H9 (cell line): ENCODE results near the gene ACP6. TPM values are rescaled to one million over a fixed set of nuclear protein-coding genes. Genes with fewer than 3 reads are reported as not detected.
"Not testable (repeated sequence)": the region's sequence is repeated elsewhere in the genome, so short reads cannot be mapped to it uniquely, and the experiment has no call there.

Experiments used
- DNase-seq: peaks from one replicate; pipeline ENCODE4 v3.0.0-alpha.2; 2017
- H2AFZ ChIP-seq: one replicate; pipeline ENCODE4 v1.6.1; 2013; ENCODE audit warnings: mild to moderate bottlenecking, low read length, control low read depth, moderate library complexity
- H2AK5ac ChIP-seq: 2 replicates; pipeline ENCODE4 v1.6.1; 2013; ENCODE audit warnings: low read length, control low read depth, mixed read lengths; ENCODE audit not compliant: insufficient read length
- H2BK120ac ChIP-seq: one replicate; pipeline ENCODE4 v1.6.1; 2013; ENCODE audit warnings: low read depth, mild to moderate bottlenecking, low read length, control low read depth, inconsistent platforms; ENCODE audit not compliant: poor library complexity, severe bottlenecking
- H2BK12ac ChIP-seq: 2 replicates; pipeline ENCODE4 v1.6.1; 2013; ENCODE audit warnings: low read length, control low read depth, mixed read lengths, low read depth; ENCODE audit not compliant: insufficient read length
- H2BK15ac ChIP-seq: 2 replicates; pipeline ENCODE4 v1.6.1; 2013; ENCODE audit warnings: low read depth, low read length, control low read depth
- H2BK20ac ChIP-seq: one replicate; pipeline ENCODE4 v1.6.1; 2013; ENCODE audit warnings: low read depth, mild to moderate bottlenecking, low read length, control low read depth, inconsistent platforms; ENCODE audit not compliant: poor library complexity, severe bottlenecking
- H2BK5ac ChIP-seq: 2 replicates; pipeline ENCODE4 v1.6.1; 2013; ENCODE audit warnings: low read length, control low read depth, mixed read lengths; ENCODE audit not compliant: insufficient read length
- H3K14ac ChIP-seq: 2 replicates; pipeline ENCODE4 v1.6.1; 2013; ENCODE audit warnings: low read length, control low read depth; ENCODE audit not compliant: insufficient read depth
- H3K18ac ChIP-seq: 2 replicates; pipeline ENCODE4 v1.6.1; 2013; ENCODE audit warnings: low read depth, mild to moderate bottlenecking, mixed read lengths, low read length, control low read depth; ENCODE audit not compliant: insufficient read length
- H3K23ac ChIP-seq: 2 replicates; pipeline ENCODE4 v1.6.1; 2013; ENCODE audit warnings: low read length, control low read depth, mixed read lengths, low read depth; ENCODE audit not compliant: insufficient read length
- H3K23me2 ChIP-seq: 2 replicates; pipeline ENCODE4 v1.6.1; 2013; ENCODE audit warnings: low read depth, mild to moderate bottlenecking, mixed read lengths, low read length, control low read depth; ENCODE audit not compliant: insufficient read length, poor library complexity, severe bottlenecking
- H3K27ac ChIP-seq: 2 replicates; pipeline ENCODE4 v1.5.1; 2013; ENCODE audit warnings: low read length, control low read depth, mixed read lengths, low read depth; ENCODE audit not compliant: insufficient read length
- H3K27me3 ChIP-seq: 2 replicates; pipeline ENCODE4 v1.6.1; 2013; ENCODE audit warnings: low read length, control low read depth, inconsistent platforms; ENCODE audit not compliant: insufficient read depth
- H3K4ac ChIP-seq: 2 replicates; pipeline ENCODE4 v1.6.1; 2013; ENCODE audit warnings: low read depth, mild to moderate bottlenecking, control low read depth, inconsistent platforms, low read length, moderate library complexity
- H3K4me1 ChIP-seq: 2 replicates; pipeline ENCODE4 v1.6.1; 2013; ENCODE audit warnings: low read length, control low read depth, inconsistent platforms; ENCODE audit not compliant: insufficient read depth
- H3K4me2 ChIP-seq: 2 replicates; pipeline ENCODE4 v1.6.1; 2013; ENCODE audit warnings: low read length, control low read depth, mixed read lengths; ENCODE audit not compliant: insufficient read length, insufficient read depth
- H3K56ac ChIP-seq: 2 replicates; pipeline ENCODE4 v1.6.1; 2013; ENCODE audit warnings: low read depth, mild to moderate bottlenecking, mixed read lengths, low read length, control low read depth; ENCODE audit not compliant: insufficient read length
- H3K79me1 ChIP-seq: 2 replicates; pipeline ENCODE4 v1.6.1; 2013; ENCODE audit warnings: low read depth, mild to moderate bottlenecking, moderate library complexity, low read length, control low read depth, inconsistent platforms; ENCODE audit not compliant: insufficient read depth, poor library complexity, severe bottlenecking
- H3K79me2 ChIP-seq: 2 replicates; pipeline ENCODE4 v1.6.1; 2013; ENCODE audit warnings: low read length, control low read depth, inconsistent platforms; ENCODE audit not compliant: insufficient read depth
- H3K9ac ChIP-seq: 2 replicates; pipeline ENCODE4 v1.6.1; 2013; ENCODE audit warnings: low read length, control low read depth, mixed read lengths; ENCODE audit not compliant: insufficient read length; ENCODE audit errors: extremely low read depth
- H3K9me3 ChIP-seq: one replicate; pipeline ENCODE4 v1.6.1; 2013; ENCODE audit warnings: low read depth, low read length, inconsistent platforms; ENCODE audit not compliant: control insufficient read depth
- H3T11ph ChIP-seq: one replicate; pipeline ENCODE4 v1.6.1; 2013; ENCODE audit warnings: mild to moderate bottlenecking, low read length, control low read depth, inconsistent platforms
- H4K20me1 ChIP-seq: one replicate; pipeline ENCODE4 v1.6.1; 2013; ENCODE audit not compliant: control insufficient read depth, insufficient read length, insufficient read depth
- H4K5ac ChIP-seq: 2 replicates; pipeline ENCODE4 v1.6.1; 2013; ENCODE audit warnings: low read depth, mild to moderate bottlenecking, mixed read lengths, low read length, control low read depth; ENCODE audit not compliant: insufficient read length
- H4K8ac ChIP-seq: replicated peaks from 2 replicates; pipeline ENCODE4 v1.6.1; 2013; ENCODE audit warnings: low read length, control low read depth, mixed read lengths, low read depth; ENCODE audit not compliant: insufficient read length
- H4K91ac ChIP-seq: 2 replicates; pipeline ENCODE4 v1.6.1; 2013; ENCODE audit warnings: low read depth, mild to moderate bottlenecking, moderate library complexity, mixed read lengths, low read length, control low read depth; ENCODE audit not compliant: insufficient read length
- H3K27ac Mint-ChIP-seq, 3 experiments: 2 replicates in 2 of 3; 3 replicates in 1 of 3; pipeline ENCODE4 v1.8.0; 2020 to 2021; ENCODE audit warnings: mixed read lengths in 3 of 3, mild to moderate bottlenecking in 1 of 3, moderate library complexity in 1 of 3
- H3K27me3 Mint-ChIP-seq: 2 replicates; pipeline ENCODE4 v1.8.0; 2021; ENCODE audit warnings: low read depth, mild to moderate bottlenecking, moderate library complexity, mixed read lengths
- H3K36me3 Mint-ChIP-seq, 3 experiments: 2 replicates in 2 of 3; 3 replicates in 1 of 3; pipeline ENCODE4 v1.8.0; 2020 to 2021; ENCODE audit warnings: low read depth in 3 of 3, mixed read lengths in 3 of 3; ENCODE audit not compliant: insufficient read depth in 1 of 3
- H3K4me1 Mint-ChIP-seq, 2 experiments: 2 replicates each; pipeline ENCODE4 v1.8.0; 2020; ENCODE audit warnings: mixed read lengths in 2 of 2
- H3K4me3 Mint-ChIP-seq, 2 experiments: 2 replicates in 1 of 2; 3 replicates in 1 of 2; pipeline ENCODE4 v1.8.0; 2020 to 2021; ENCODE audit warnings: mild to moderate bottlenecking in 2 of 2, mixed read lengths in 2 of 2, moderate library complexity in 1 of 2
- H3K9me3 Mint-ChIP-seq, 2 experiments: 2 replicates in 1 of 2; 3 replicates in 1 of 2; pipeline ENCODE4 v1.8.0; 2020; ENCODE audit warnings: mild to moderate bottlenecking in 2 of 2, mixed read lengths in 2 of 2, moderate library complexity in 1 of 2
- CTCF ChIP-seq: fragments of 200-600 bp; sonication (generic); conservative IDR thresholded peaks from 3 replicates; pipeline ENCODE4 v1.8.0; 2021; ENCODE audit warnings: antibody characterized with exemption, mild to moderate bottlenecking
- WGBS: extraction: QIAGEN DNeasy Blood & Tissue Kit; methylation state at CpG from one replicate; pipeline ENCODE4 v1.1.7; 2013; ENCODE audit warnings: missing lambda C conversion rate, low lambda C conversion rate, mixed read lengths; ENCODE audit not compliant: insufficient read length; ENCODE audit errors: extremely low coverage; 5-methylcytosine and 5-hydroxymethylcytosine counted together
- total RNA-seq: library from RNA; stranded (reverse); gene quantifications from 2 replicates; pipeline ENCODE4 v1.2.1, GENCODE V29; 2021

The ACP6 gene
- total RNA-seq, 1 experiment from 2014 or later, result 17.1 TPM

GRCh38 chr1:147618077-147618569, 52.2 kb downstream of the ACP6 start:
- Histone ChIP-seq H2AFZ (no peak overlapping the region), H3K27ac (no peak overlapping the region), H4K5ac (no peak overlapping the region), H3K4me2 (no peak overlapping the region), H3T11ph (no peak overlapping the region), H4K20me1 (no peaks in the 10 kb centered on the region), H2AK5ac (no peak overlapping the region), H2BK12ac (no peak overlapping the region), H3K27me3 (no peaks in the 10 kb centered on the region), H3K18ac (no peak overlapping the region), H2BK15ac (no peak overlapping the region), H3K14ac (no peak overlapping the region), H3K9me3 (no peaks in the 10 kb centered on the region), H3K23ac (no peak overlapping the region), H2BK120ac (no peak overlapping the region), H3K79me1 (no peaks in the 10 kb centered on the region), H3K4ac (no peak overlapping the region), H4K91ac (no peak overlapping the region), H3K4me1 (no peaks in the 10 kb centered on the region), H3K23me2 (no peaks in the 10 kb centered on the region), H3K79me2 (no peaks in the 10 kb centered on the region), H2BK20ac (no peak overlapping the region), H3K9ac (no peak overlapping the region), H3K56ac (no peak overlapping the region), H4K8ac (no peak overlapping the region), H2BK5ac (no peak overlapping the region)
- Mint-ChIP-seq H3K9me3 (no peaks in the 10 kb centered on the region), H3K36me3 (peaks cover 55 to 97% (median 92%) of the 10 kb centered on the region in 3 experiments; a peak in 6 of 7 replicates), H3K27me3 (no peaks in the 10 kb centered on the region), H3K4me1 (no peaks in the 10 kb centered on the region), H3K27ac (no peak overlapping the region), H3K4me3 (no peak overlapping the region)
- no peak for DNase-seq
- no CpG with 5 or more reads among the region's 4 CpGs for WGBS
- no peak for TF ChIP-seq CTCF

DNA sequence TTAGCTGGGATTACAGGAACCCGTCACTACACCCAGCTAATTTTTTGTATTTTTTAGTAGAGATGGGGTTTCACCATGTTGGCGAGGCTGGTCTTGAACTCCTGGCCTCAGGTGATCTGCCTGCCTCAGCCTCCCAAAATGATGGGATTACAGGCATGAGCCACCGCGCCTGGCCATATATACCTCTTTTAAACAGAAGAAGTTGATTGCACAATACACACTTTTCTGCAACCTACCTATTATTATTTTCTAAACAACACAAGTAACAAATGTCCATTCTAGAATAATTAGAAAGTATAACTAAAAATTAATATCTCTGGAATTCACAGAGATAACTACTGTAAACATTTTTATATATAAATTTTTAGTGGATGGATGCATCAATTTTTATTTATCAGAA, 55.4 kb downstream of the ACP6 start:
- not testable (repeated sequence) for H3K27ac ChIP-seq, H2AFZ ChIP-seq, H3K14ac ChIP-seq, H3K79me1 ChIP-seq, DNase-seq, H3K56ac ChIP-seq, H3K23me2 ChIP-seq, H3K27ac Mint-ChIP-seq, H4K20me1 ChIP-seq, H2BK12ac ChIP-seq, H2BK120ac ChIP-seq, H2BK5ac ChIP-seq, H3K4me2 ChIP-seq, H2BK15ac ChIP-seq, H3K4me1 ChIP-seq, H3K27me3 ChIP-seq, H4K91ac ChIP-seq, H3K27me3 Mint-ChIP-seq, H3K9me3 Mint-ChIP-seq, H3K79me2 ChIP-seq, H3K9ac ChIP-seq, H3K4ac ChIP-seq, H2AK5ac ChIP-seq, H3K4me3 Mint-ChIP-seq, H4K8ac ChIP-seq, H3K23ac ChIP-seq, H4K5ac ChIP-seq, H3T11ph ChIP-seq, H3K18ac ChIP-seq, H3K9me3 ChIP-seq, H2BK20ac ChIP-seq
- Mint-ChIP-seq H3K36me3 (peaks cover 53 to 83% (median 80%) of the 10 kb centered on the region in 3 experiments; a peak in 6 of 7 replicates), H3K4me1 (peaks cover 8 to 11% of the 10 kb centered on the region in 2 experiments)
- no CpG with 5 or more reads among the region's 4 CpGs for WGBS
